GM12878 (cell line): Measurements from ENCODE around the gene SLC4A8. TPM values are rescaled to one million over a fixed set of nuclear protein-coding genes. Genes with fewer than 3 reads are reported as not detected.

ENCODE experiments used
- ATAC-seq: fragments of 200-7000 bp; cut with Tn5 transposase; 3 replicates; pipeline ENCODE4 v1.9.1; 2020; ENCODE audit warnings: mild to moderate bottlenecking, moderate library complexity
- BruUV-seq: library from RNA; stranded (reverse); fragments of 400-500 nt; replicated peaks from 2 replicates; lab custom pipeline; 2021; lab: Mats Ljungman, UMichigan
- CTCF ChIA-PET: fragments of 300-600 bp; sonication (Branson Sonifier 250); formaldehyde crosslinking; extraction: SDS; loops from one replicate; lab custom pipeline; 2021; ENCODE audit warnings: inconsistent platforms; lab: Yijun Ruan, JAX
- POLR2A ChIA-PET: fragments of 350-600 bp; formaldehyde crosslinking; extraction: SDS; loops from one replicate; lab custom pipeline; 2021; ENCODE audit warnings: inconsistent platforms; lab: Charles Lee
- RAD21 ChIA-PET: fragments of 300-600 bp; sonication (Branson Sonifier 250); formaldehyde crosslinking; loops from one replicate; lab custom pipeline; 2023; ENCODE audit warnings: antibody characterized with exemption; ENCODE audit not compliant: unreplicated experiment; lab: Charles Lee
- SMC1A ChIA-PET: fragments of 300-600 bp; sonication (Branson Sonifier 250); formaldehyde crosslinking; loops from one replicate; lab custom pipeline; 2023; ENCODE audit not compliant: unreplicated experiment, uncharacterized antibody; lab: Charles Lee
- DNase-seq: peaks from one replicate; pipeline ENCODE4 v3.0.0-alpha.2; 2011; ENCODE audit warnings: low read depth, low spot score
- FAIRE-seq: peaks from 3 replicates; lab custom pipeline; 2011; peaks lifted over from hg19 to GRCh38; lab: Jason Lieb, UNC
- H2AFZ ChIP-seq: 2 replicates; pipeline ENCODE4 v1.6.0; 2011; ENCODE audit warnings: low read depth, low read length, control low read depth; ENCODE audit not compliant: control insufficient read depth
- H3K27ac ChIP-seq: 2 replicates; pipeline ENCODE4 v1.5.1; 2011; ENCODE audit warnings: control low read depth; ENCODE audit not compliant: control insufficient read depth, insufficient read depth
- H3K27me3 ChIP-seq, 2 experiments: replicated peaks in 1 of 2; 2 replicates each; pipeline versions ENCODE4 v1.6.0 to v1.6.1; 2011; ENCODE audit warnings: low read length in 1 of 2; ENCODE audit not compliant: control insufficient read depth in 2 of 2, insufficient read depth in 2 of 2
- H3K36me3 ChIP-seq, 2 experiments: 2 replicates each; pipeline ENCODE4 v1.5.1; 2011; ENCODE audit warnings: low read length in 1 of 2; ENCODE audit not compliant: control insufficient read depth in 2 of 2, insufficient read depth in 2 of 2
- H3K4me1 ChIP-seq: 2 replicates; pipeline ENCODE4 v1.6.1; 2011; ENCODE audit warnings: mild to moderate bottlenecking, low read length, moderate library complexity, mixed read lengths; ENCODE audit not compliant: control insufficient read depth, insufficient read depth
- H3K4me2 ChIP-seq: 2 replicates; pipeline ENCODE4 v1.6.0; 2011; ENCODE audit warnings: control low read depth; ENCODE audit not compliant: control insufficient read depth, insufficient read depth
- H3K4me3 ChIP-seq: fragments of 200-600 bp; sonication (generic); 2 replicates; pipeline ENCODE4 v1.5.1; 2016
- H3K79me2 ChIP-seq: 2 replicates; pipeline ENCODE4 v1.6.0; 2011; ENCODE audit warnings: low read length; ENCODE audit not compliant: control insufficient read depth, insufficient read depth
- H3K9ac ChIP-seq: 2 replicates; pipeline ENCODE4 v1.8.0; 2011; ENCODE audit warnings: low read length, control low read depth, mixed read lengths; ENCODE audit not compliant: control insufficient read depth, insufficient read depth
- H3K9me3 ChIP-seq: replicated peaks from 3 replicates; pipeline ENCODE4 v1.5.1; 2011; ENCODE audit warnings: mild to moderate bottlenecking, low read length; ENCODE audit not compliant: control insufficient read depth, insufficient read depth
- H4K20me1 ChIP-seq: 2 replicates; pipeline ENCODE4 v1.6.0; 2011; ENCODE audit not compliant: control insufficient read depth, insufficient read depth
- CTCF ChIP-seq, 3 experiments: IDR thresholded peaks in 2 of 3; conservative IDR thresholded peaks in 1 of 3; 2 replicates each; pipeline ENCODE4 v1.5.1; 2011; ENCODE audit warnings: low read depth in 3 of 3, low read length in 3 of 3, mild to moderate bottlenecking in 3 of 3, control low read depth in 2 of 3, moderate library complexity in 2 of 3, inconsistent platforms in 1 of 3, mixed read lengths in 1 of 3; ENCODE audit not compliant: control insufficient read depth in 2 of 3, insufficient read depth in 1 of 3; ENCODE audit errors: extremely low read depth in 1 of 3
- HCFC1 ChIP-seq: fragments of 150-350 bp; IDR thresholded peaks from 2 replicates; pipeline ENCODE4 v1.6.1; 2014; ENCODE audit warnings: low read length
- JUND ChIP-seq: IDR thresholded peaks from 2 replicates; pipeline ENCODE4 v1.6.1; 2012; ENCODE audit warnings: low read depth, mild to moderate bottlenecking, low read length, improper control_type of control experiment, moderate library complexity
- POLR2AphosphoS2 ChIP-seq: IDR thresholded peaks from 2 replicates; pipeline ENCODE4 v1.6.1; 2011; ENCODE audit warnings: low read depth, mild to moderate bottlenecking, low read length, improper control_type of control experiment, moderate library complexity
- PRDM15 ChIP-seq: fragments of 450-650 bp; formaldehyde crosslinking; IDR thresholded peaks from 2 replicates; pipeline ENCODE4 v1.4.0; 2020; ENCODE audit warnings: mild to moderate bottlenecking, moderate library complexity
- ZBTB33 ChIP-seq: fragments of 450-650 bp; IDR thresholded peaks from 2 replicates; pipeline ENCODE4 v1.6.1; 2017; ENCODE audit warnings: mild to moderate bottlenecking
- WGBS: methylation state at CpG from one replicate; pipeline ENCODE4 v1.1.6; 2016; ENCODE audit warnings: low lambda C conversion rate; ENCODE audit not compliant: insufficient replicate concordance, insufficient coverage; ENCODE audit errors: missing lambda C conversion rate; 5-methylcytosine and 5-hydroxymethylcytosine counted together
- in situ Hi-C: fragments of 300-500 bp; cut with MboI; formaldehyde crosslinking; loops from 9 replicates; pipeline ENCODE4 v1.14.3; 2018; ENCODE audit warnings: mixed read lengths
- intact Hi-C: fragments of 100-400 bp; cut with micrococcal nuclease; formaldehyde crosslinking; loops from one replicate; pipeline ENCODE4 v1.14.2; 2022; ENCODE audit not compliant: unreplicated experiment
- polyA plus RNA-seq, 11 experiments: library from polyadenylated mRNA; depleted of rRNA in 4 of 11; unstranded in 6 of 11; stranded (reverse) in 5 of 11; fragments of >200 nt; fragmentation: Nextera tagmentation in 4 of 11; fragmentation: Illumina TruSeq in 1 of 11; extraction: Ambion mirVana in 4 of 11; extraction: Trizol in 1 of 11; gene quantifications; 1 replicate in 1 of 11; 2 replicates in 10 of 11; pipeline versions ENCODE4 v1.2.1 to v1.2.3, GENCODE V29; 2011 to 2016; ENCODE audit warnings: inconsistent platforms in 2 of 11, missing spikeins in 2 of 11, low read depth in 1 of 11
- total RNA-seq, 4 experiments: library from RNA; depleted of rRNA in 3 of 4; stranded (reverse); fragments of >200 nt in 3 of 4; fragmentation: Illumina TruSeq in 1 of 4; extraction: Trizol in 1 of 4; gene quantifications; 2 replicates each; pipeline versions ENCODE4 v1.2.1 to v1.2.3, GENCODE V29; 2013 to 2021

SLC4A8 gene
- total and polyA plus RNA-seq, 10 of the 15 experiments (the other 5 are each of a cell fraction or from before 2014, with no cell fraction given) = 1.4 to 7.7 (median 3.7) TPM

- no peak for TF ChIP-seq CTCF (IDR thresholded peaks at IDR 0.05 in 2 of 3, conservative IDR thresholded peaks at IDR 0.05 in 1 of 3; ENCODE audit: control insufficient read depth in 2 of 3, extremely low read depth in 1 of 3, insufficient read depth in 1 of 3, low read depth in 3 of 3, low read length in 3 of 3)
- TF ChIP-seq PRDM15 (CRISPR knock-in tag) = no peak
- no peak for TF ChIP-seq JUND
- no peak for TF ChIP-seq HCFC1
- TF ChIP-seq POLR2AphosphoS2 = no peak
These were observed 17.8 kb upstream of the SLC4A8 start (continued) for GRCh38 chr12:51406859-51407258.

GRCh38 chr12:51407604-51408003 is 17.0 kb upstream of the SLC4A8 start:
- Histone ChIP-seq H3K27me3 (no peaks in the 10 kb centered on the region), H3K4me1 (peaks cover 4% of the 10 kb centered on the region; the same call in 1 of the 2 replicates), H4K20me1 (no peaks in the 10 kb centered on the region), H3K4me3 (no peak overlapping the region), H2AFZ (no peak overlapping the region), H3K36me3 (no peaks in the 10 kb centered on the region), H3K27ac (no peak overlapping the region), H3K79me2 (no peaks in the 10 kb centered on the region), H3K4me2 (no peak overlapping the region), H3K9me3 (no peaks in the 10 kb centered on the region), H3K9ac (no peak overlapping the region)
- no TSS peak for BruUV-seq
- ChIA-PET RAD21 (no interaction called here), CTCF (interaction anchor here (0.6 kb wide), 1 partner anchor 520 kb away, joined by 3 read pairs; no protein-coding TSS in a partner anchor), SMC1A (interaction anchor here (0.6 kb wide), 1 partner anchor 337 kb away, joined by 3 read pairs; no protein-coding TSS in a partner anchor), POLR2A (no interaction called here)
- no peak for TF ChIP-seq ZBTB33
- ATAC-seq = no peak
- no peak for DNase-seq
- in situ Hi-C loops = no loop called here
- no peak for FAIRE-seq
- WGBS = 66% methylated on average over 4 of the region's 4 CpGs
- intact Hi-C loops = no loop called here
